ENCODE results near the gene CROT. TPM values are rescaled to one million over a fixed set of nuclear protein-coding genes. Genes with fewer than 3 reads are reported as not detected.

CROT gene
- total and polyA plus RNA-seq, 2 donors from 2014 or later: 17.0 to 23.2 TPM

GRCh38 chr7:87310790-87311419, 34.6 kb upstream of the CROT start:
- Histone ChIP-seq H3K27ac (ENCODE audit: low read depth in 2 of 2, low read length in 2 of 2) (no peak overlapping the region), H3K36me3 (ENCODE audit: control insufficient read depth in 2 of 3, insufficient read depth in 3 of 3, low read length in 3 of 3) (no peaks in the 10 kb centered on the region), H3K9ac (ENCODE audit: low read length in 3 of 3) (no peak overlapping the region), H3K27me3 (ENCODE audit: control insufficient read depth, insufficient read depth, low read length) (no peaks in the 10 kb centered on the region), H3K4me1 (ENCODE audit: control insufficient read depth in 2 of 3, insufficient read depth in 2 of 3, low read depth in 1 of 3, low read length in 3 of 3) (no peaks in the 10 kb centered on the region), H3K9me3 (ENCODE audit: control insufficient read depth in 2 of 3, insufficient read depth in 1 of 3, low read length in 3 of 3) (no peaks in the 10 kb centered on the region), H3K4me3 (ENCODE audit: low read length in 3 of 3) (no peak overlapping the region)
- TF ChIP-seq, protein P1, sequence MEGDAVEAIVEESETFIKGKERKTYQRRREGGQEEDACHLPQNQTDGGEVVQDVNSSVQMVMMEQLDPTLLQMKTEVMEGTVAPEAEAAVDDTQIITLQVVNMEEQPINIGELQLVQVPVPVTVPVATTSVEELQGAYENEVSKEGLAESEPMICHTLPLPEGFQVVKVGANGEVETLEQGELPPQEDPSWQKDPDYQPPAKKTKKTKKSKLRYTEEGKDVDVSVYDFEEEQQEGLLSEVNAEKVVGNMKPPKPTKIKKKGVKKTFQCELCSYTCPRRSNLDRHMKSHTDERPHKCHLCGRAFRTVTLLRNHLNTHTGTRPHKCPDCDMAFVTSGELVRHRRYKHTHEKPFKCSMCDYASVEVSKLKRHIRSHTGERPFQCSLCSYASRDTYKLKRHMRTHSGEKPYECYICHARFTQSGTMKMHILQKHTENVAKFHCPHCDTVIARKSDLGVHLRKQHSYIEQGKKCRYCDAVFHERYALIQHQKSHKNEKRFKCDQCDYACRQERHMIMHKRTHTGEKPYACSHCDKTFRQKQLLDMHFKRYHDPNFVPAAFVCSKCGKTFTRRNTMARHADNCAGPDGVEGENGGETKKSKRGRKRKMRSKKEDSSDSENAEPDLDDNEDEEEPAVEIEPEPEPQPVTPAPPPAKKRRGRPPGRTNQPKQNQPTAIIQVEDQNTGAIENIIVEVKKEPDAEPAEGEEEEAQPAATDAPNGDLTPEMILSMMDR (IDR thresholded peaks at IDR 0.05; ENCODE audit: borderline replicate concordance, extremely low read depth, insufficient read depth): no peak
- FAIRE-seq: no peak
- intact Hi-C loops (cut with DNase I): loop anchor here (5.0 kb wide), 1 partner anchor 106 kb away; no protein-coding TSS in a partner anchor
- no peak for DNase-seq

DNA sequence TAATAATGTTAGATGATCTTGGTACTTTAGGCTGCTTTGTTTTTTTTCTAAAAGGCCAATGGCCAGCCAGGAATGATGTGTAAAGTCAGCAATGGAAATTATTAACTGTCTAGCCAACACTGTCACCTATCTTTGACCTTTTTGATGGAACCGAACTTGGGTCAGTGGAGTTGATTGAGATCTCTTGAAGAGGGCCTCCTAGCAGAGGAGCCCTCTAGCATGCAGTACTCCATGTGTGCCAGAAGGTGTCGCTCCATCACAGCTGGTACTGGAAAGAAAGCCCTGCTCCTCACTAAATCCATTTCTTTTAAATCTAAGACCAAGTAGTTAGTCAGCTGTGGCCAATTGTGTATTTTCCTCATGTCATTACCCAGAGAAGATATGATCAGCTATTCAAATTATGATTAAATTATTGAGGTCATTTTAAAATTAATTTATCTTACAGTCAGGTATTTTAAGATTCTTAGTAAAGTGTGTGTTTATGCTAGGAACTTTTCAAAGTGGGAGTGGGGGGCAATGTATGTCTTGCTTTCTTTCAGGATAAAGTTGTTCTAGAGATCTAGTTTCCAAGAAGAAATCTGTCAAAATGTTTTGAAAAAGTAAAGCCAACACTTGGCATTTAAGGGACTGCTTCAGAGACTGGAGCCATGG, 33.1 kb upstream of the CROT start:
- Histone ChIP-seq H3K27me3 (ENCODE audit: control insufficient read depth, insufficient read depth, low read length) (no peaks in the 10 kb centered on the region), H3K9ac (ENCODE audit: low read length in 3 of 3) (no peak overlapping the region), H3K4me3 (ENCODE audit: low read length in 3 of 3) (no peak overlapping the region), H3K36me3 (ENCODE audit: control insufficient read depth in 2 of 3, insufficient read depth in 3 of 3, low read length in 3 of 3) (no peaks in the 10 kb centered on the region), H3K4me1 (ENCODE audit: control insufficient read depth in 2 of 3, insufficient read depth in 2 of 3, low read depth in 1 of 3, low read length in 3 of 3) (no peaks in the 10 kb centered on the region), H3K9me3 (ENCODE audit: control insufficient read depth in 2 of 3, insufficient read depth in 1 of 3, low read length in 3 of 3) (no peaks in the 10 kb centered on the region), H3K27ac (ENCODE audit: low read depth in 2 of 2, low read length in 2 of 2) (no peak overlapping the region)
- FAIRE-seq: peak; percentile 19
- intact Hi-C loops (cut with DNase I): loop anchor here (5.0 kb wide), 1 partner anchor 105 kb away; no protein-coding TSS in a partner anchor
- DNase-seq: peak in 4 of 5 donors; percentile 51 to 72 (median 56)
- TF ChIP-seq, protein P1 (IDR thresholded peaks at IDR 0.05; ENCODE audit: borderline replicate concordance, extremely low read depth, insufficient read depth): peak; percentile 99

- Histone ChIP-seq H3K27me3 (ENCODE audit: control insufficient read depth, insufficient read depth, low read length) (no peaks in the 10 kb centered on the region), H3K4me3 (ENCODE audit: low read length in 3 of 3) (no peak overlapping the region), H3K4me1 (ENCODE audit: control insufficient read depth in 2 of 3, insufficient read depth in 2 of 3, low read depth in 1 of 3, low read length in 3 of 3) (peaks cover 0 to 3% (median 0%) of the 10 kb centered on the region in 3 donors), H3K27ac (ENCODE audit: low read depth in 2 of 2, low read length in 2 of 2) (no peak overlapping the region), H3K36me3 (ENCODE audit: control insufficient read depth in 2 of 3, insufficient read depth in 3 of 3, low read length in 3 of 3) (no peaks in the 10 kb centered on the region), H3K9me3 (ENCODE audit: control insufficient read depth in 2 of 3, insufficient read depth in 1 of 3, low read length in 3 of 3) (no peaks in the 10 kb centered on the region), H3K9ac (ENCODE audit: low read length in 3 of 3) (no peak overlapping the region)
- TF ChIP-seq, protein P1 (IDR thresholded peaks at IDR 0.05; ENCODE audit: borderline replicate concordance, extremely low read depth, insufficient read depth): no peak
- no peak for FAIRE-seq
- intact Hi-C loops (cut with DNase I): no loop called here
- DNase-seq: no peak
Observed at GRCh38 chr7:87316097-87316700, 29.3 kb upstream of the CROT start.

All from kidney (tissue), 14 donors.